Heart right ventricle (tissue), 16 donors: Measurements from ENCODE around the gene HS6ST3. TPM values are rescaled to one million over a fixed set of nuclear protein-coding genes. Genes with fewer than 3 reads are reported as not detected.

Experiments
- ATAC-seq, 8 donors: fragments of 200-7000 bp; cut with Tn5 transposase; one replicate each; pipeline ENCODE4 v1.9.1; 2020; ENCODE audit warnings: mild to moderate bottlenecking in 8 of 8, moderate library complexity in 8 of 8, moderate number of reproducible peaks in 1 of 8
- DNase-seq, 2 donors: peaks; one replicate each; pipeline ENCODE4 v3.0.0-alpha.2; 2020
- H3K27ac ChIP-seq, 10 donors: fragments of 200-600 bp; sonication (generic) in 2 of 10; one replicate each; pipeline versions ENCODE4 v1.5.0 to v1.8.0; 2020 to 2022; ENCODE audit warnings: mild to moderate bottlenecking in 3 of 10
- H3K27me3 ChIP-seq, 7 donors: fragments of 200-600 bp; one replicate each; pipeline ENCODE4 v1.8.0; 2021 to 2022; ENCODE audit warnings: mild to moderate bottlenecking in 2 of 7
- H3K36me3 ChIP-seq, 9 donors: fragments of 200-600 bp; sonication (generic) in 1 of 9; one replicate each; pipeline versions ENCODE4 v1.5.0 to v1.8.0; 2020 to 2022; ENCODE audit warnings: mild to moderate bottlenecking in 2 of 9
- H3K4me1 ChIP-seq, 9 donors: fragments of 200-600 bp; sonication (generic) in 1 of 9; one replicate each; pipeline versions ENCODE4 v1.5.0 to v1.8.0; 2020 to 2022; ENCODE audit warnings: mild to moderate bottlenecking in 4 of 9
- H3K4me3 ChIP-seq, 10 donors: fragments of 200-600 bp; sonication (generic) in 2 of 10; one replicate each; pipeline versions ENCODE4 v1.5.0 to v1.8.0; 2020 to 2022; ENCODE audit warnings: mild to moderate bottlenecking in 7 of 10, moderate library complexity in 2 of 10
- H3K9me3 ChIP-seq, 11 donors: fragments of 200-600 bp in 10 of 11; sonication (generic) in 2 of 11; one replicate each; pipeline versions ENCODE4 v1.5.0 to v1.8.0; 2013 to 2022; ENCODE audit warnings: mild to moderate bottlenecking in 2 of 11, control low read depth in 1 of 11, moderate library complexity in 1 of 11
- CTCF ChIP-seq, 9 donors: fragments of 200-600 bp; sonication (generic) in 2 of 9; IDR thresholded peaks; one replicate each; pipeline versions ENCODE4 v1.5.0 to v1.8.0; 2021 to 2022; ENCODE audit warnings: antibody characterized with exemption in 9 of 9, mild to moderate bottlenecking in 5 of 9, moderate library complexity in 1 of 9
- WGBS, 2 donors: extraction: QIAGEN DNeasy Blood & Tissue Kit; methylation state at CpG; one replicate each; pipeline ENCODE4 v1.1.7; 2013; ENCODE audit warnings: inconsistent platforms in 1 of 2; 5-methylcytosine and 5-hydroxymethylcytosine counted together
- intact Hi-C, 10 donors: fragments of 100-400 bp; cut with DNase I; formaldehyde crosslinking; loops; one replicate each; pipeline versions ENCODE4 v1.11.1 to v1.14.2; 2022
- polyA plus RNA-seq, 2 donors: library from polyadenylated mRNA; stranded (reverse); fragments of 200-250 nt; gene quantifications; one replicate each; pipeline ENCODE4 v1.2.3, GENCODE V29; 2013
- total RNA-seq, 10 donors: library from RNA; stranded (reverse); fragmentation: NEBNext Ultra II Directional in 3 of 10; extraction: Animal tissue kit (Norgen Biotek cat#: 25700) in 3 of 10; gene quantifications; one replicate each; pipeline versions ENCODE4 v1.2.1 to v1.2.4, GENCODE V29; 2021 to 2023
- donor health status: Arrhythmogenic right ventricular cardiomyopathy.
- donor health status: ischemic (EF 13 %, LVEDD 7.1; RV severe dilation, severe dysfunction).
- donor health status: healthy with polysubstance abuse.
- donor health status: DM: no; HTN: yes; CAD: no.
- donor health status: DM: no; HTN: no; CAD: no.
- donor health status: ischemic (EF 25% LVEDD 6.9; RV normal size, moderate dysfunction).
- donor health status: ischemic (EF 25% LVEDD 5.7; RV mildly dilated, moderate dysfunction).
- donor health status: healthy.
- donor health status: DM: yes; HTN: yes; CAD: no.
- donor health status: Ischemic cardiomyopathy.
- donor health status: ischemic (EF 35%, LVEDD 5.7; RV mildly dilated, moderate dysfunction).
- donor health status: nonischemic (EF 11% LVEDD 7.7; RV severe dilation, severe dysfunction).
- donor health status: DM: yes; HTN: yes; CAD: no.
- donor health status: PGD.
- donor health status: ischemic (EF 29% LVEDD 5.4; RV normal size, mild dysfunction).
- donor health status: nonischemic (EF 23%, LVEDD 6.1; RV moderate dilation, normal function).

HS6ST3 gene
- total and polyA plus RNA-seq, 12 donors = 0.01 to 7.6 (median 1.2) TPM

GRCh38 chr13:96809366-96810096 lies 719.6 kb downstream of the HS6ST3 start:
- ATAC-seq = peak in 5 of 8 donors; percentile 25 to 78 (median 54)
- Histone ChIP-seq H3K9me3 (peaks cover 0 to 14% (median 0%) of the 10 kb centered on the region in 11 donors), H3K27me3 (no peaks in the 10 kb centered on the region), H3K36me3 (no peaks in the 10 kb centered on the region), H3K4me1 (peaks cover 0 to 12% (median 6%) of the 10 kb centered on the region in 9 donors), H3K27ac (peak overlapping the region in 1 of 10 donors; percentile 32), H3K4me3 (no peak overlapping the region)
- intact Hi-C loops = loop anchor here in 3 of 10 donors (10.0 kb wide), 3 partner anchors 135 to 785 kb away; no protein-coding TSS in a partner anchor
- 71 to 81% methylated on average over 5 of the region's 5 CpGs for WGBS, 2 donors
- peak in 1 of 2 donors; percentile 17 for DNase-seq
- no peak for TF ChIP-seq CTCF (IDR thresholded peaks at IDR 0.05)

- Histone ChIP-seq H3K4me3 (no peak overlapping the region), H3K27ac (peak overlapping the region in 1 of 10 donors; percentile 32), H3K4me1 (peaks cover 0 to 12% (median 6%) of the 10 kb centered on the region in 9 donors), H3K36me3 (no peaks in the 10 kb centered on the region), H3K27me3 (no peaks in the 10 kb centered on the region), H3K9me3 (peaks cover 0 to 19% (median 0%) of the 10 kb centered on the region in 11 donors)
- DNase-seq = no peak
- peak in 1 of 8 donors; percentile 18 for ATAC-seq
- TF ChIP-seq CTCF (IDR thresholded peaks at IDR 0.05) = no peak
- intact Hi-C loops = loop anchor here in 3 of 10 donors (10.0 kb wide), 3 partner anchors 135 to 785 kb away; no protein-coding TSS in a partner anchor
- WGBS, 2 donors = 47 to 56% methylated on average over 4 of the region's 4 CpGs
Observed at GRCh38 chr13:96810104-96810503, 720.2 kb downstream of the HS6ST3 start.

- peaks cover 0 to 19% (median 0%) of the 10 kb centered on the region in 11 donors for H3K9me3 ChIP-seq
- DNase-seq = no peak
- no peak for TF ChIP-seq CTCF (IDR thresholded peaks at IDR 0.05)
- ATAC-seq = no peak
- H3K27me3 ChIP-seq = no peaks in the 10 kb centered on the region
- WGBS, 2 donors = 41 to 62% methylated on average over 5 of the region's 5 CpGs
- H3K27ac ChIP-seq = no peak overlapping the region
- H3K4me3 ChIP-seq = no peak overlapping the region
- peaks cover 0 to 12% (median 6%) of the 10 kb centered on the region in 9 donors for H3K4me1 ChIP-seq
- no peaks in the 10 kb centered on the region for H3K36me3 ChIP-seq
- intact Hi-C loops = loop anchor here in 3 of 10 donors (10.0 kb wide), 3 partner anchors 134 to 786 kb away; no protein-coding TSS in a partner anchor
Observed at GRCh38 chr13:96811049-96811448, 721.1 kb downstream of the HS6ST3 start.

GRCh38 chr13:96816261-96816660 lies 726.4 kb downstream of the HS6ST3 start:
- intact Hi-C loops = loop anchor here in 7 of 10 donors (2.0 to 10.0 kb wide), 5 partner anchors 129 to 795 kb away; no protein-coding TSS in a partner anchor
- TF ChIP-seq CTCF (IDR thresholded peaks at IDR 0.05) = no peak
- Histone ChIP-seq H3K36me3 (no peaks in the 10 kb centered on the region), H3K4me3 (no peak overlapping the region), H3K27ac (no peak overlapping the region), H3K4me1 (peaks cover 0 to 3% (median 0%) of the 10 kb centered on the region in 9 donors), H3K9me3 (peaks cover 0 to 19% (median 0%) of the 10 kb centered on the region in 11 donors), H3K27me3 (no peaks in the 10 kb centered on the region)
- no peak for DNase-seq
- ATAC-seq = peak in 2 of 8 donors; percentile 71 to 88
- 54 to 64% methylated on average over 4 of the region's 4 CpGs for WGBS, 2 donors
